Activated CD4-positive, CD25-positive, alpha-beta regulatory T cell treated with anti-CD3 and anti-CD28 coated beads, Interleukin-2, amount 50 U/mL, for 72 hours (primary cell): ENCODE measurements around the gene TRIM68.

Experiments used
- DNase-seq: peaks from one replicate; pipeline ENCODE4 v3.0.0; 2021

TRIM68 gene

DNA sequence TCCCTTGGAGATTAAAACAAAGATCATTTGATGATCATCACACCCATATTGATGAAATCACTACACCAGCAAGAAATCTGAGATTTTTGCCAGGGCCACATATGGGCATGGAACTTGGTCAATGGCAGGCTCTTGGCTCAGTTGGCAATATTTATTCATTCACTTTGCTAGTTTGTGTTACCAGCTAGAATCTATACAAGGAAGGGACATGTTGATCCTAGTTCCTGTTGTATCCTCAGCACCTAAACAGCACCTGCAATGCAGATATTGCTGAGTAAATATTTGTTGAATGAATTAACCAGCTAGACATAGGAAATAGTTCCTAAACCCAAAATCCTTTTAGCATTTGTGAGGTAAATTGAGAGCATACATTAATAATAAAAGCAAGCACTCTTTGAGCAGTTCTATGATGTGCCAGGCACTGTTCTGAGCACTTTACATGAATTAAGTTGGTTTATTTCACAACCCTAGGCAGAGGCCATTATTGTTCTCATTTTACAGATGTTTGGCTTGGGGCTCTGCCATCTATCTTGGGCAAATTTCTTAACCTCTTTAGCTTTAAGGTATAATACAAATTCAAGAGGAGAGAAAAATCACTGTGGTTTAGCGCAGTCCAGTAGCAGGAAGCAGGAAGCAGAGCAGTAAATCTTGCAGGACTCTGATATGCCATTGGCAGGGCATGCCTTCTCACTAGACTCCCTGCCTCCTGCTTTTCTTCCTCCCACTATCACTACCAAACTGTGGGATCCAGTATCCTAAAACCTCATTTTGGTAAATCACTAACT lies 1.6 kb downstream of the TRIM68 start:
- no peak for DNase-seq

- DNase-seq: no peak
Measured at GRCh38 chr11:4605057-4605456, 3.0 kb downstream of the TRIM68 start.

- DNase-seq: no peak
Measured at GRCh38 chr11:4593739-4594138, 14.3 kb downstream of the TRIM68 start, which contains the start of gene OR52I1. Gene OR52I1, plus strand, starts transcription at chr11:4594039. Its CDS starts 0 bp downstream, at chr11:4594039.

DNA sequence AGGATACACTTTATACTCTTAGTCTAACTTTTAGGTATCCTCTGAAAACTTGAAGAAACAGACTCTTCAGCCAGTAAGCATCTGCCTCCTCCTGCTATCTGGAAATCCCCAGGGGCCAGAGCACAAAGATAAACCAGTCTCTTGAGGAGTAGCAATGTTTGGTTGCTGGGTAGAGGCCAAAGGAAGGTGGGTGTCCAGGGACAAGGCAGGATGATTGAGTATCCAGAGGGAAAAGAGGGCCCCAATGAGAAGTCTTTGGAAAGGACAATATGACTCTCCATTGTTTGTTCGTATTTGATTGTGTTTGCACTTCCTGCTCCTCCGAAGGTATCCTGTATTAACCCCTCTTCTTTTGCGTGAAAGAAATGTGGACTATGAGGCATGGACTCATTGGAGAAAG lies 19.0 kb downstream of the TRIM68 start:
- DNase-seq: no peak

- DNase-seq: no peak
Measured at GRCh38 chr11:4581443-4581842, 26.6 kb downstream of the TRIM68 start, which contains the start of gene OR52I2. Gene OR52I2, plus strand, starts transcription at chr11:4581743.

GRCh38 chr11:4580124-4580523 lies 27.9 kb downstream of the TRIM68 start:
- DNase-seq: no peak

DNA sequence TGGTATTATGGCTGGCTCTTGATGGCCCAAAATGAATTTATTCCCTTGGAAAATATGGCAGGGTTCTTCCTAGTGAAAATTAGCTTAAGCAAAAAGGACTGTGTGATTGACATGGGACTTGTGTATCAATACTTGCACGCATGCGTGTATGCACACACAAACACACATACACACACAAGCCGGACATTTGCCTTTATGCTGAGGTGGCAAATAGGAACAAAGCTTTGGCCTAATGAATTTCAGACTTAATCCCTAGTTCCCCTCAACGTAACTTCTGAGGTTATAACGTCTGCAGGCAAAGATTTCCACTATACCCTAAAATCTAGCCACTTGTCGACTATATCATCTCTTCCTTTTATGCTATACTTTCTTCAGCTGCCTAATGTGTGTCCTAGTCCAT lies 29.4 kb downstream of the TRIM68 start:
- DNase-seq: no peak

DNA sequence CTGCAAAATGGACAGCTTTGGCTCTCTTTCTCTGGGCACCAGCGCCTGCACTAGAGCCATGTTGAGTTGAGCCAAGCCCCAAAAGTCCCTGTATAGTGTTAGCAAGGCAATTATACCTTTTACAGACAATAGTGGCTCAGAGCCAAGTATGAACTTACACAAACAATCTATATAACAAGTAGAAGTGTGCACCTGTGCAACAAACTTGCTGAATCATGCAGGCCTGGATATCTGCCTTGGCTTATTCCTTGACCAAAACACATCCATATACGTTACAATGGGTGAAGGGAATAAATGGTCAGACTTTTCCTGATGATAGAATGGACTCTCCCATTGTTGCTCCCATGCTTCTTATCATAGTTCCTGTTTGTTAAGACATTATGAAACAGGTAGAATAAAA lies 30.3 kb downstream of the TRIM68 start:
- no peak for DNase-seq

DNA sequence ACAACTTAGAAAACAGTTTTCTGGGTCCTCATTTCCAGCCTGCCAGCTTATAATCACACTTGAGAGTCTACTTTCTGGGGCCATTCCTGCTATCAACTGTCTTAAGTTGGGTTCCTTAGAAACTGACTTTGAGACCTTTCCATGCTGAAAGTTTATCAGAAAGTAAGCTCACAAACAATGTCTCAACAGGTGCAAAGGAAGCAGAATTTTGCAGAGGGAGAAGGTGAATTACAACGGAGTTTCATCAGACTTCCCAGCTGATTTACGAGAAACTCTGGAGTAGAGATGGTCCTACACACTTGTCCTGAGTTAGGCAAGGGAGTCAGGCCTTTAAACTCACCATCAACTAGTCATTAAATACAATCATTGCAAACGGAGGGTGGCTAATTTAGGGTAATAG lies 31.2 kb downstream of the TRIM68 start:
- DNase-seq: no peak

DNA sequence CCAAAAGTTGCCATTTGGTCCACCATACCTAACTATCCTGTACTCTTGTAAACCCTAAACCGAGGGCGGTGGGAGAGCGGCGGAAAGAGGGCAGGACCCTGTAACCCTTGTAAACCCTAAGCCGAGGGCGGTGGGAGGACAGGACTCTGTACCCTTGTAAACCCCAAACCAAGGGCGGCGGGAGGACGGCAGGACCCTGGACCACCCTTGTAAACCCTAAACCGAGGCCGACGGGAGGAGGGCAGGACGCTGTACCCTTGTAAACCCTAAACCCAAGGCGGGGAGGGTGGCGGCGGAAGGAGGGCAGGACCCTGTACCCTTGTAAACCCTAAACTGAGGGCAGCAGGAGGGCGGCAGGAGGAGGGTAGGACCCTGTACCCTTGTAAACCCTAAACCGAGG lies 39.0 kb downstream of the TRIM68 start:
- DNase-seq: no peak

DNA sequence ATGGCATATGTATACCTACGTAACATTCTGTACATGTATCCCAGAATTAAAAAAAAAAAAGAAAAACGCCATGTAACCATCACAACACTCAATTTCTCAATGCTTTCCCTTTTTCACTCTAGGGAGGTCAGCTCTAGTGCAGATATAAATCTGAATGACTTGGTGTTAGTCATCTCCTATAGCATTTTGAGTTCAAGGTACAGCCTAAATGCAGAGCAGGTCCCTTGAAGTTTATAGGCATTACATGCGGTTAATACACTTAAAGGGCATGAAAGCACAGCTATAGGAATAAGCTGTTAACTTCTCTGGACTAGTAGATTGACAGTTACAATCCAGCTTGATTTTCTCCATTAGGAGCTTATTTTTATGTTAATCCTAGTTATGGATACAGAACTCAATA lies 42.7 kb downstream of the TRIM68 start:
- DNase-seq: no peak

- DNase-seq: no peak
Measured at GRCh38 chr11:4560467-4560866, 47.6 kb downstream of the TRIM68 start.

DNA sequence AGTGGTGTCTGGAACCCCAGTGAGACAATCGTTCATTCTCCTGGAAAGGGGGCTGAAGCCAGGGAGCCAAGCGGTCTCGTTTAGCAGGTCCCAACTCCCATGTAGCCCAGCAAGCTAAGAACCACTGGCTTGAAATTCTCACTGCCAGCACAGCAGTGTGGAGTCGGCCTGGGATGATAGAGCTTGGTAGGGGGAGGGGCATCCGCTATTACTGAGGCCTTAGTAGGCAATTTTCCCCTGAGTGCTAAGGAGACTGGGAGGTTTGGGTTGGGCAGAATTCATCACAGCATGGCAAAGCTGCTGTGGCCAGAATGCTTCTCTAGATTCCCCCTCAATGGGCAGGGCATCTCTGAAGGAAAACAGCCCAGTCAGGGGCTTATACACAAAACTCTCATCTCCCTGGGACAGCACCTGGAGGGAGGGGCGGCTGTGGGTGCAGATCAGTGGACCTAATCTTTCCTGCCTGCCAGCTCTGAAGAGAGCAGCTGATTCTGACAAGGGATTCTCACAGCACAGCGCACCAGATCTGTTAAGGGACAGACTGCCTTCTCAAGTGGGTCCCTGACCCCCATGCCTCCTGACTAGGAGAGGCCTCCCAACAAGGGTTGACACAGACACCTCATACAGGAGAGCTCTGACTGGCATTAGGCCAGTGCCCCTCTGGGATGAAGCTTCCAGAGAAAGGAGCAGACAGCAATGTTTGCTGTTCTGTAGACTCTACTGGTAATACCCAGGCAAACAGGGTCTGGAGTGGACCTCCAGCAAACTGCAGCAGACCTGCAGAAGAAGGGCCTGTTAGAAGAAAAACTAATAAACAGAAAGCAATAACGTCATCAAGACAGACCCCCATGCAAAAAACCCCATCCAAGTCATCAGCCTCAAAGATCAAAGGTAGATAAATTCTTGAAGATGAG lies 48.2 kb downstream of the TRIM68 start:
- no peak for DNase-seq

DNA sequence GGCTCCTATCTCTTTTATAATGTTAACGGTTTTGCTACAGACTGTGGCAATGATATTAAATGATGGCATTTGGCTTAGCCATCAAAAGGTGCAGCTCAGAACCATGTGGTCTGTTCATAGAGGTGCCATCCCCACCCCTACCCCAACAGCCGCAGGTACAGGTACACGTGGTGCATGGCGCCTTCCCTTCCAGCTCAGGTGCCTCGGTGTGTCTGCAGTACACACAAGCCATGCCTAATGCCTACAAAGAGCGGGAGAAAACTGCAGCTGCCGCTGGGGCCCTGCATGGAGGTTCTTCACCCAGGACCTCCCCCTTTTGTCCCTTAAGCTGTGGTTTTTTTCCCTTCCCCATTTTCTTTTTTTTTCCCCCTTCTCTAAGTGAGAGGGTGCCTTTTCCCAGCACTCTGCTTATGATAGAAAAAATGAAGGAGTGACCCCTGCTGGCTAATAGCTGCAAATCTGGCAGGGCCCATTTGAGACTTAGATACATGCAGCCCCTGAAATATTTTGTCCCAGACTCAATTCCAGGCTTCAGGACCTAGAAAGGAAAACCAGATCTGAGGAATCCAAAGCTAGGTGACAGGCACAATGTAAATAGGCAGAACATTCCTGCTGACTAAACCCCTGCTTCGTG lies 56.6 kb downstream of the TRIM68 start:
- no peak for DNase-seq
